Suprapubic skin (tissue), 3 donors: Measurements from ENCODE around the gene CPHXL.

ENCODE experiments used
- CTCF ChIP-seq, 2 donors: fragments of 200-600 bp in 1 of 2; fragments of 450-650 bp in 1 of 2; sonication (generic) in 1 of 2; IDR thresholded peaks; one replicate each; pipeline ENCODE4 v1.5.1; 2016 to 2019; ENCODE audit warnings: antibody characterized with exemption in 2 of 2, mild to moderate bottlenecking in 1 of 2, moderate library complexity in 1 of 2
- POLR2A ChIP-seq, 2 donors: fragments of 450-650 bp; IDR thresholded peaks; one replicate each; pipeline ENCODE4 v1.6.1; 2017; ENCODE audit warnings: antibody characterized with exemption in 2 of 2, mild to moderate bottlenecking in 2 of 2, moderate library complexity in 2 of 2

DNA sequence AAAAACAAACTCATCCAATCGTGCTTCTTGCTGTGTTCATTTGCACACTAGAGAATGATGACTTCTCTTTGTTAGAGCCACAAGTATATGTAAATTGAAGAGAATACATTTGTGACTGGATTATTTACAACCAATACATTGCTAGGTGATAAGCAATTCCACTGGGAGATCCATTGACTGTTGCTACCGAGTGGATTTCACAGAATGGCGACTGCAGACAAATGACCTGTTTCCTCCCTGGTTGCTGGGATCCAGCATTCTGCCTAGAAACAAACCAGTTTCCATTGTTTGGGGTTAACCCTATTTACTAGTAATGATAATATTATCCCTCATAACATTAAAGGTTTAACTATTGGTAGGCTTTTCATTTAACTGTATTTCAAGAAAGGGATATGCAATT is 36.9 kb upstream of the CPHXL start:
- no peak for TF ChIP-seq POLR2A (IDR thresholded peaks at IDR 0.05)
- TF ChIP-seq CTCF (IDR thresholded peaks at IDR 0.05): no peak
